Ammon's horn (tissue), 1 donor: ENCODE measurements around the gene PEX16.

ENCODE experiments used
- DNase-seq: peaks from one replicate; pipeline ENCODE4 v3.0.0-alpha.2; 2016; ENCODE audit warnings: low spot score

PEX16 gene

DNA sequence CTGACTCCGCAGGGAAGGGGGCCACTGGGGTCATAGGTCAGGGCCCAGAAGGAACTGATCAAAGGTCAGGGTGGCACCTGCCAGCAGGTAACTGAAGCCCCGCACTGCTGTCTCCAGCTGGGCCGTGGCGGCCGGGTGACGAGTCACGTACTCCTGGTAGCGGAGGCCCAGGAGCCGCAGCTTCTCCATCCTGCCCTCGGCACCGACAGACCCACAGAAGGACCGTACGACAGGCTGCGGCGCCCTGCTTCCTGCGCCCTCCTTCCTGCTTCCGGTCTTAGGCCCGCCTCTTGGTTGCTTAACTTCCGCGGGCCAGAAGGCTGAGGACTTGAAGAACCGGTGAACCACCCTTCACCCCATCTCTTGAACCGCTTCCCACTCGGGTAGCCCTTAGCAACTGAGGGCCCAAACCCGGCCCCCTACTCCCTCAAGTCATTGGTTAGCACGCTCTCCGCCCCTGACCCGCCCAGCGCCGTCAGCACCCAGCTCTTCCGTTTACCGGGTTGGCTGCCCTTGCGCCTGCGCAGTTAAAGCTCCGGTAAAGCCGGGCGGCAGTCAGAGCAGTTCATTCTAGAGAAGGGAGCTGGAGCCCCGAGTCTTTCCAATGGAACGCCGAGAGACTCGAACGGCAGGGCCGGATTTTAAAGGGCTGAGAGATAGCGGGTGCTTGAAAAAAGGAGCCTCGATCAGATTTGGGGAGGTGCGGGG, at the start of gene PEX16:
Gene PEX16, minus strand, starts transcription at position 255 of the 708 bp plus-strand sequence. Its CDS starts 66 bp downstream, at position 189.
- peak; percentile 98 for DNase-seq

DNA sequence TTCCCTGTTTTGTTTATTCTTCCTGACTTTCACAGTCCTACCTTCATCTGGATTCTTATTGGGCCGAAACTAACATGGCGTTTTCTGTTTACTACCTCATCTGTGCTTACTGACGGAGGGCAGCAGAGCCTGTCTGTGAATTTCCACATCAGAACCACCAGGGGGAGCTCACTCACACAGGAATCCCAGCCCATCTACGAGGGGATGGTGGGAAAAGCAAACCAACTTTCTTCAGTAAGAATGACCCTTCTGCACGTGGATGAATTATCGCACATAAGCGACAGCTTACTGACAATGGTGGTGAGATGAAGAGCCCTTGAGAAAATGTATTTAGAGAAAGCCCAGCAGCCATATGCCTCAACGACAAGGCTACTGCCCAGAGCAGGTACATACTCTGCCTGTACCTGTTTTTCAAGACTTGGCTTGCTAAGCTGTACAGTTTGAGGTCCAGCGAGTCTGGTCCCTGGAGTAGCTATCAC, 47.3 kb upstream of the PEX16 start:
- peak; percentile 93 for DNase-seq

DNA sequence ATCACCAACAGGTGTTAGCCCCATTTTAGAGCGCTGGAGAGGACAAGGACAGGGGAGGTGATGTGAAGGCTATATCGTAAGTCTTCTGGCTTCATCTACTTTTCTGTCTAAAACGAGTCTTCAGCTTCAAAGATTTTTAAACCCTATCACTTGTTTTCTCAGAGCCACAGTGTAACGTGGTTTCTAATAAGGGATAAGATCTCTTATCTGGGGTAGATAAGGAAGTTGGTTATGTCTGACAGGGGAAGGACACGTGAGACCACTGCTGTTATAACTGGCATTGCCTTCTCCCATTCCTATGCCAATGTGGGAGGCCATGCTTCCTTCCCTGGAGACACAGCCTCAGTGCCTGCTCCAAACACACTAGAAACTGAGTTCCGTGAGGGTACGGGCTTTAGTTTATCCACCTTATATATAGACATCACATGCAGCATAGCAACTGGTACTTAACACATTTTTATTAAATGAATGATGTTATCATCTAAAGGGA, 44.1 kb upstream of the PEX16 start:
- no peak for DNase-seq

DNA sequence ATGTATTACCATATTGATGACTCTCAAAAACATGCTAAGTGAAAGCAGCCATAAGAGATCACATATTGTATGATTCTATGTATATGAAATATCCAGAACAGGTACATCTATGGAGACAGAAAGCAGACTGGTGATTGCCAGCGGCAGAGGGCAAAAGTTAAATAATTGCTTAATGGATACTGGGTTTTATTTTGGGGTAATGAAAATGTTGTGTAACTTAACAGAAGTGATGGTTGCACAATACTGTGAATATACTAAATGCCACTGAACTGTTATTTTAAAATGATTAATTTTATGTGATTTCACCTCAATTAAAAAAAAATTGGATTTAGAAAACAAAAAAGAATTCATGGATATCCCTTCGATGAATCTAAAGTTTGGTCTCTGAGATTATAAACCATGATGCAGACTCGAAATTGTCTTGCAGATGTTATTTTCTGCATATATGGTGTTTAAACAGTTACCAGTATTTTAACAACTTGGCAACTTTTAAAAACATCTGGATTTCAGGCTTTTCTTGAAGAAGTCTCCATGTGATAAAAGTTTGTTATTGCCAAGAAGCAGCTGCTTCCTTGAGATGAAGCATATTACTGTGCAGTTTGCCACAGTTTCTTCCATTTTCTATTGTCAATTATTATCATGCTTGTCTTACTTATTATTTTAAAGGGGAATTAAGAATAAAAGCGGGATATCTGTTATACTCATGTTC, 42.9 kb upstream of the PEX16 start:
- no peak for DNase-seq

DNA sequence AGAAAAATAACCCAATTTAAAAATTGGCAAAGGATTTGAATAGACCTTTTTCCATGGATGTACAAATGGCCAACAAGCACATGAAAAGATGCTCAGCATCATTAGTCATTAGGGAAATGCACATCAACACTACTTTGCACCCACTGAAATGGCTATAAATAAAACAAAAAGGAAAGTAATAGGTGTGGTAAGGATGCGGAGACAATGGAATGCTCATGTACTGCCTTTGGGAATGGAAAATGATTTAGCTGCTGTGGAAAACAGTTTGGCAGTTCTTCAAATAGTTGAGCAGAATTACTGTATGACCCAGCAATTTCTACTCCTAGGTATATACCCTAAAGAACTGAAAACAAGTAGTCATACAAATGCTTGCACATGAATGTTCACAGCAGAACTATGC, 42.2 kb upstream of the PEX16 start:
- DNase-seq: no peak

DNA sequence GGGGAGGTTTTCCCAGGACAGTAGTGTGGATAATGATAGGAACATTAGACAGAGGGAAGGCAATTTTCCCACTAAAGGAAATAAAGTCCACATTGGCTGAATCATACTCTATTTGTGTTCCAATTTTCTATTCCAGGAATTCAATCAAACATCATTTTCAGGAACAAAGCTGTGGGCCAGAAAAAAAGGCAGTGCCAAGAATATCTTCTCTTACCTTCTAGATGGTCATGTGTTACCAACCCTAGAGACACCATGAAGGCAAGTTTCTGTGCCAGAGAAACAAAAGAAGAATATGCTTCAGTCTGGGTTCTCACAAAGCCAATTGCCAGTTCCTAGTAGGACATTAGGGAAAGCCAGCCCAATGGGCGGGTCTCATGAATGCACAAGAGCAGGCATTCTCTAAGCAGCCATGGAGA, 32.3 kb upstream of the PEX16 start:
- peak; percentile 47 for DNase-seq

DNA sequence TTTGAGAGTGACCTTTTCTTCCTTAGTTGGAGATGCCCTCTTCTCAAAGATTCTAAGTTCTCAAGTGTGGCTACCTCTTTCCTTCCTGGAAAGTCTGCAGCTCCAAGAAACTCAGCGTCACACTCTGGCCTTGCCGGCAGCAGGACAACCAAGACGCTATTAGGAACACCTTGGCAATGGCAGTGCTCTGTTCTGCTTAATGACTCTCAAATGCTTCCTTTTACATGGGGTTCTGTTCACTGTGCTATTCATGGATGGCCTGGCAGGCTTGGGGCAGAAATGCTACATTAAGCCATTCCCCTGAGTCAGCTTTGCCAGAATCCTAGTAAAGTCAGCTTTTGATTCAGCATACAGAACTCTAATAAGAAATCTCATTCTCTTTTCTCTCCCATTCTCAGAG, 30.7 kb upstream of the PEX16 start:
- peak; percentile 74 for DNase-seq

DNA sequence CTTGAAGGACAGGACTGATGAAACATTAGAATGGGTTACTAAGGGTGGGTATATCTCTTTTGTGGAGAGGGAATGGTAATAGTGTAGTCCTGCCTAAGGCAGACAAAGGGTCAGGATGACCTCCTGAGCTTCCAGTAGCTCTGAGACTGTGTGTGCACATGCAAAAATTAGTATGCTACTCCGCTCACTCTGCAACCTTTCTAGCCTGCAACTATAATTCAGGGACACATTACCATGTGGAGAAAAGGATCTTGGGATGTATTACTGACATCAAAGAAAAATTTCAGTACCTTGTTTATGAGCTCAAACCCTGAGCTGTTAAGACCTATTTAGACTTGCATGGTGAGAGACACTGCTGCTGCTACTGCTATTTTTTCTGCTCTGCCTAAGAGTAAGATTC, 30.2 kb upstream of the PEX16 start:
- DNase-seq: no peak

DNA sequence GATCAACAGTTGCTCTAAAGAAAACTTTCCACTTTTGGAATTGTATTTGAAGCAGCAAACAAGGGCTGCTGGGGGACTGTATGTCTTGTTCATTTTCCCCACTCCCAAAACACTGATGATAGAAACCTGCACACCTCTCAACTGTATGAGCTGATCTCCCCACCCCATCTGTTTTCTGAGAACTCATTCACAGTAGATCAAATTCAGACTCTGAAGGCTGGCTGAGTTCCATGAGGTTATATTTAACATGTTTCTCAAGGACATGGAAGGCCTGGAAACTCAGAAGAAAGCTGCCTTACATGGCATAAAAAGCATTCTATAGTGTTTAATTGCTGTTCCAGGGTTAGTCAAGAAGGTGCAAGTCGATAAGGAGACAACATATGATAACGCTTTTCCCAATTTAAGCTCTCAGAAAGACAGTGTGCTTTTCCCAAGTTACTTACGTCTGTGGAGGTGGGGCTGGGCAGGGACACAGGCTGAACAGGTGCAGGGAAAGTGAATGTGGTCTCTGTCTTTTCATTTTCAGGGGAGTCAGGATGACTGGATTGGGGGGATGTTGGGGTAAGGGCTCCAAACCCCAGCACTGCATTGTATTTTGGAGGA, 27.8 kb upstream of the PEX16 start:
- DNase-seq: no peak

DNA sequence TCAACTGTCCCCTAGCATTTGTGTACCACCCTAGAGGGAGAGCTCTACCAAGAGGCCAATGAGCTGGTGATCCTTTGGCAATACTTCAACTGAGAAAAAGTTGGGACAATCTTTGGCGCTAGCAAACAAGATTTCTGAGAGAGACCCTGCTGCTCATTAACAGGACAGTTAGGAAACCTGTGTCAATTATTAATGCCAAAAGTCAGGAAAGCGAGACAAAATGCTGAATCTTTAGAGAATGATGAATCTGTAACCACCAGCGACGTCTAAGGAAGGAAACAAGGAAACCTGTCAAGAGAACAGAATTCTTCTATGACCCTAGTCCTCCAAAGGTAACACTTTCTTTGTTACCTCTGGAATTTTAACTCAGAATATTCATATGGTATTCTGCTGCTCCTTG, 24.7 kb upstream of the PEX16 start:
- no peak for DNase-seq

DNA sequence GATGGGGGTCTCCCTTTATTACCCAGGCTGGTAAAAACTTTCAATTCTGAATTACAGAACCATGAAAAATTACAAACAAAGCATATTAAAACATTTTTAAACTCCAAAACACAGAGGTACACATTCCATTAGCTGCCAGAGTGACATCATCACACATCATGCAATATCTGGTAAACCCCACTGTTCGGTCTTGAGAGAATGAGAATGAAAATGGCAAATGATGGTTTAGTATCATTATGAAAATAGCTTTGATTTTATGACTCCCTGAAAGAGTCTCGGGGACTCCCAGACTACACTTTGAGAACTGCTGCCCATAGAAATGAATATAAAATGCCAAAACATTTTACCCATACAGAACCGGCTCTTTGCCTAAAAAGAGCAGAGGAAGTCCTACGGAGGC, 23.6 kb upstream of the PEX16 start:
- no peak for DNase-seq

DNA sequence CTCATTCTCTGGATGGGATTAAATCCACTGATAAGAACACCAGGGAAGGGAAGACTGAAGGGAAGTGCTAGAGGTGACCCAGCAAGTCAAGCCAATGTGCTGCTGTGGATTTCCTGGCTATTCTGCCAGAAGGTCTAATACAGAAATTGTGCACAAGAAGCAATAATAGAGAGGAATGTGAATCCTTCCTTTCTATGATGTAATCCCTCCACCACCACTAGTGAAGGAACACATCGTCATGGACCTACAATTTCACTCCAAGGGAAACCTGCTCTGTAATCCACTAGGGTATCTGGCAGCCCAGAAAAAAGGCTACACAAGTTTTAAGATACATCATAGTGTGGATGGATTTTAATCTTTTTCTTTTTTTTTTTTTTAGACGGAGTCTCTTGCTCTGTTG, 22.2 kb upstream of the PEX16 start:
- no peak for DNase-seq

DNA sequence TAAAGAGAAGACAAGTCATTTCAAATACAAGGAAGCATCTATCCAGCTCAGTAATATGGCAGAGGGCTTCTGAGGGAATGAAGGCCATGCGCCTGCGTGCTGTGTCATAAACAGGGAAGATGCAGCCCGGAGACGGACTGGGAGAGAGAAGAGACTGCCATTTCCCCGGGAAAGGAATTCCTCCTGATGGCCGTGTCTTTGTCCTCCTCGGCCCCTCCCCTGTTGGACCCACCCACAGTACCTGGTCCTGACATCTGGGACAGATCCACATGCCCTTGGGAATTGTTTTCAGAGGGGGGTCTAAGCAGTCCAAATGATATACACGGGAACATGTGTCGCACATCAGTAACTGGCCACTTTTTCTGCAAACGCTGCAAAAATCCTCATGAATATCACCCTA, 20.2 kb upstream of the PEX16 start:
- DNase-seq: no peak

DNA sequence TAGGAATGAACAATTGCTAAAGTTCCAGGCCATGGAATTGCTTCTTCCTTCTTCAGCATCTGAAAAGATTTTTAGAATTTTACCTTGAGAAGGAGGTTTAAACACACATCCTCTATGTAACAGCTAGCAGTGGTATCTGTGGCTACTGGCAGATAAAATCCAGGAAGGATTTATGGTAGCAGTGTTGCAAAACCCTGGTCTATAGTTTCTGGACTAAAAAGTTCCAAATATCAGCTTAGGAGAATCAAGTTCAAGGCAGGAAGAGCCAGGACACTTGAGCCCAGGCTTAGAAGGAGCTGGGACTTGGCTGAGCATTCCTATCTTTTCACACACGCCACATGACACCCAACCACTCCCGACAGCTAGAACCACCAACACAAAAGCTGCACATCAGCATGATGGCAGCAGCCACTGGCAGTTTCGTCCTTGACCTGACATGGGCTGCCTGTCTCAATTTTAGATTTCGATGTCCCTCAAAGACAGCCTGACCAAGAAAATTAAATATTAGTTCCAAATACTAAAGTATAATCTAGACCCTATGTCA, 18.9 kb upstream of the PEX16 start:
- DNase-seq: no peak

DNA sequence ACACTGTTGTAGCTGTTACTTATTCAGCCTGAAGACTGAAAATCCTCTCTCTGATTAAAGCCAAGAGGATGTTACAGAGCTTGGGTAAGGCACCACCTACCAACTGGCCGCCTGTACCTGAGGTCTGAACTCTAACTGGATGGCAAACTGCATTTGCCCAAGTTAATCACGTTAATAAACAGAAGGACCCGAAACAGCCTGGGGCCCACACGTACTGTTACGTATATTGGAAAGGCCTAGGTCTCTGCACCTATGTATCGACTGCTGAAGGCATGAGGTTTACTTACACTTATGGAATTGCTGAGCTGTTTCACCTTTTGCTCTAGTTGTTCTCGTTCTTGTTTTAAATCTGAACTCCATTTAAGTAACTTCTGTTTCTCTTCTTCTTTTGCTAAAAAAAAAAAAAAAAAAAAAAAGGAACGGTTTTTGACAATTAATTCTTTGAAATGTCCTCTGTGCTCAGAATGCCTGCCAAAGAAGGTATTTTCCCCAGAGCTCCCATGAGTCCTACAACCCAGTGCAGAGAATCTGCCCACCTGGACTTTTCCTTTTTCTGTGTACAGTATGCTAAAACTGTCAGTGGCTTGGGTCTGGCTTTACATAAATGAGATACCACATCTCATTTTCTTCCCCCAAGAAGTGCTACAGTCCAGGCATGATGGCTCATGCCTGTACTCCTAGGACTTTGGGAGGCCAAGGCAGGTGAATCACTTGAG, 17.8 kb upstream of the PEX16 start:
- no peak for DNase-seq

DNA sequence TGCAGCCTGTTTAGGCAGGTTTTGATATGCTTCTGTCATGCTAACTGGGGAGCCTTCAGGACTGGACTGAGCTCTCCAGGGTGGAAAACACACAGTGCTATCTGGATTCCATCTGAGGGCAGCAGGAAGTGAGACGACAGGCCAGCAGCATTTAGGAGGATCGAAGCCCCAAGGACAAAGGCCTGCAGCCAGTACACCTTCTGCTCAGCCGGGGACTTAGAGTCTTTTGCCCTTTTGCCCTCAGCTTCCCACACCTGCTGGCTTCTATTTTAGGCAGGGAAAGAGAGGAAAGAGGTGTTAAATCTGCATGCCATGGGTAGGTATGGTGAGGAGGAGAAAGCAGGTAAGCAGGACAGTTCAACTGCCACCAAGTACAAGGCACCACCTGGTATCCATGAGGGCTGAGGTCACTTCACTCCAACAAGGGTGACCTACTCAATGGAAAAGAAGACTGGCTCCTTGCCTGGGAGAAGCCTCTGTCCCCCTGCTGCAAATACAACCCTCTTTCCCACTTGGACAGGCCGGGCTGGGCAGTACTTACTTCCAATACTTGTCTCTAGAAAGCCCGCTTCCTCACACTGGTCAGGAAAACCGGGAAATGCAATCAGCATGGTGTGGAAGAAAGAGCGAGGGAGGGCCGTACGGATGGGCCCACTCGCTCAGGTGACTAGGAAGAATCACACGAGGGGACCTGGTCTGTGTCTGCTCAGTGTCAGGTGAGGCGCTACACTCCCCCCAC, 17.1 kb upstream of the PEX16 start:
- DNase-seq: no peak

DNA sequence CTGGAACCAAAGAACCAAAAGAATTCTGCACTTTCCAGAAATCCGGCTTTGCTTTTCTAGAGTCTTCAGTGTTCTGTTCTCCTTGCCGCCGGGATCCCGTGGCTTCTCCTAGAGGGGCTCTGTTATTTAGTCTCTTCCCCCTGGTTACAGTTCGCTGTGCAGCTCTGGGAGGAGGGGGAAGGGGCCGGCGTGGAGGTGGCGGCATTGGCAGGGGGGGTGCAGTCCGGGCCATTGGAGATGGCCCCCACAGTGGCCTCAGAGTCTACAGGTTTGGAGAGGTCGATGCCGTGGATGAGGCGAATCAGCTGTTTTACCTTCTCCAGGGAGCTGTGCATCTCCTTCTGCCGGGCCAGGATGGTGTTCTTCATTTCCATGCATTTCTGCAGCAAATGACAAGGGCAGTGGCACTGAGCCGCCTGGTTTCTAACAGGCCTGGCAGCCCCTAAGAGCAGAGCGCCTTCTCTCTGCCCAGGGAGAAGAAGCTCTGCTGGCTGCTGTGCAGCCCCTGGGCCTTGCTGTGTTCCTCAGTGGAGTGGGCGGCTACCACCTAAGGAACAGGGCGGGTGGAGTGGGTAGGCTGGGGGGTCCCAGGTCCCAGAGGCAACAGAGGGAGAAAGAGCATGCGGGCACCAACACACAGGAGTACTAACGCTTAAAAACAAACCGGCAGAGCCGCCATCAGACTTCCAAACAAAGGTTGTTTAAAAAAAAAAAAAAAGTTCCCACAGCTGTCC, 16.3 kb upstream of the PEX16 start:
- DNase-seq: no peak

DNA sequence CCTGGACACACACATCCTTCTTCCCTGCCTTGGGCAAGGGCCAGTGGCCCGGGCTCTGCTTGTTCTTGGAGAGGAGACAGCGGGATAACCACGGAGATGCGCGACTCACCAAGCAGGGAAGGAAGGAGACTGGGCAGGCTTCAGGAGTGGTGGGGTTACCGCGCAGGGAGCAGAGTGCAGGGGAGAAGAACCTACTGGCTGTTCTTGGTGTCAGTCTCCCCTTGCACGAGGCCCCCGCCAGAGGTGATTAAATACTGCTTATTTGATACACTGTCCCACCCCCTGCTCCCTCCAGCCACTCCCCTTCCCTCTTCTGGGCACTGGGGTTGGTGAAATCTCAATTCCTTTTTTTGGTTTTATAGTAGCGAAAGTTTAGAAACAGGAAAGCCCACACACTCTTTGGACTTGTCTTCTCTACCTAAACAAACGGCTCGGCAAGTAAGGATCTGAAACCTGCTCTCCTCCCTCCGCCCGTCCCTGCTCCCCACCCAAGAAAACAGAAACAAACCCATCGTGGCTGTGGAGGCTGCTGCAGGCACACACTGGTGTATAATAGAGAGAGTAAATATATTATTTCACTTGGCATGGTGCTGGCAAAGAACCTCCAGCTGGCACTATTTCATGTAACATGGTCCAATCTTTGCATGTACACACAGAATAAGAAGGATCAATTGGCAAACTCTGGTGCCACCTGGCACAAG, 15.6 kb upstream of the PEX16 start:
- no peak for DNase-seq

DNA sequence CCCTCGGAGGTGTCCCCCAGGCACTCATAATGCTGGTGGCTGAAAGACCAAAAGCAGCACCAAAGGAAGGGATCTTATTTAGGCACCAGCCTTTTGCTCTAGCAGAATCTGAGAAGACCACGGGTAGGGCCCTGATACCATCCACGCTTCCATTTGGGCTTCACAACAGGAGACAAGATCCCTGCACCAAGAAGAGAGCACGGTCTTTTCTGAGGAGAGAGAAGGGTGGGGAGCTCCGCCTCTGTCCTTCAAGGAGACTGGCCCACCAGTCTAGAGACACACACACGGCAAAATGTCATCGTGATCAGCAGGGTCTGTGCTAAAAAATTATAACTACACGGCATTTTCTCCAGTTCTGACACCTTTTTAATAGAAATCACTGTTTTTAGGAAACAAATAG, 14.5 kb upstream of the PEX16 start:
- DNase-seq: no peak

DNA sequence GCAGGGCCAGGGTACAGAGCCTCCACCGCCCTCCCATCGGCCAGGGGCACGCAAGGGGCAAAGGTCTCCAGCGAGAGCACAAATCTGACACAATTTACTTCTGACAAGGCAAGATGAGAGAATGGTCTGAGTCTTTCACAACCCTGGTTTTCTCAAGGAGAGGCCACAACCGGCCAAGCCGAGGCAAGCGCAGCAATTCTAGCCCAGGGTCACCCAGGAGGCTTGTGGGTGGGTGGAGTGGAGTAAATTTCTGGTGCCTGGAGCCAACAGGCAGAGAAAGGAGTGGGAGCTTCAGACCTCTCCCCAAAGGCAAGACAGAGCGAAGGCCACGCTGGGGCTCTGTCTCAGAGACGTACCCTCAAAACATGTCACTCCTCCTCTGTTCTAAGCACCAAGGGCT, 14.1 kb upstream of the PEX16 start:
- DNase-seq: no peak
